Measurements from ENCODE around the gene HRAS.

HRAS gene

DNA sequence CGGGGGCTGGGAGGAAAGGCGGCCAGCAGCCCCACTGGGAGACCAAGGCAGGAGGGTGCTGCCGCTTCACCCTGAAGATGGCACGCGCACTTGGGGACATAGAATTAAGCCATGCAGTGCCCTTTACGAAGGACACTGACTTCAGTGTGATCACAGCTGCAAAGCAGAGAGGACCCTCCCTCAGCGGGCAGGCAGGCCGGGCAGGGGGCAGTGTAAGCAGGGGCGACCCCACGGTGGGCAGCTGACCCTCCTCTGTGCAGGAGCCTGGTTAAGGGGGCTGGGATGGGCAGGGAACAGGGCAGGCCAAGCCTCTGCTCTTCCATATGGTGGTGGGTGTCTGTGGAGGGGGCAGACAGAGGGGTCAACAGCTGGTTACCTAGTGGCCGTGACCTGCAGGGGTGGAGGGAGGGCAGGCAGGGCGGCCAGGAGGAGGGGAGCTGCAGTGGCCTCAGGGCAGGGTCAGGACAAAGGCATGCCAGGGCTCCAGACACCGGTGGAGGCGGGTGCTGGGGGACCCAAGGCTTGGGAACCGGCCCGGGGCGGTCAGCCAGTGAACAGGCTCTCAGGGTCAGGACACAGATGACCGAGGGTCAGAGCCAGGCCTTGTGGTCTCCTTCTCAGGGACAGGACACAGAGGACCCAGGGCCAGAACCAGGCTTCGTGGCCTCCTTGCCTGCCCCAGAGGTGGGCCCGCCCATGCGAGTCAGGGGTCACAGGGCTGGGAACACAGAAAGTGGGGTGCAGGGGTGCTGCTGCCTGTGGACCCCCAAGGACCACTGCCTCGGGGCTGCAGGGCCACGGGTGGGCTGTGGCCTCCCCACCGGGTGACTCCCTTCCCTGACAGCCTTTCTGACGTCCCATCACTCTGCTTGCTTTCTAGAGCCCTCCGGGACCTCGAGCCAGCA lies 18.0 kb upstream of the HRAS start:
- DNase-seq (ENCODE audit: low read depth in 2 of 2), result no peak

DNA sequence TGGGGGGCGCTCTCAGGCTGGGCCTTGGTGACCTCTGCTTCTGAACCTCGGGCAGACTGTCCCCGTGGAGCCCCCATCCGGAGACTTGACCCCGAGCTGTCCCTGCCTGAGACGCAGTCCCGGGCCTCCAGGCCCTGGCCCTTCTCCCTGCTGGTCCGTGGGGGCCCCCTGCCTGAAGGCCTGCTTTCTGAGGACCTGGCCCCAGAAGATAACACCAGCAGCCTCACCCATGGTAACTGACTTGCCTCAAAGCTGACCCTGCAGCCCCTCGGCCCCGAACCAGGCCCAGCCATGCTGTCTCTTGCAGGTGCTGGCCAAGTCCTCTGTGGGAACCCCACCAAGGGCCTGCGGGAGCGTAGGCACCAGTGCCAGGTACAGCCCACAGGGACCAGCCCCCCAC lies 16.2 kb upstream of the HRAS start:
- DNase-seq (ENCODE audit: low read depth in 2 of 2), result no peak

GRCh38 chr11:551131-551530 lies 15.8 kb upstream of the HRAS start:
- no peak for DNase-seq (ENCODE audit: low read depth in 2 of 2)

DNA sequence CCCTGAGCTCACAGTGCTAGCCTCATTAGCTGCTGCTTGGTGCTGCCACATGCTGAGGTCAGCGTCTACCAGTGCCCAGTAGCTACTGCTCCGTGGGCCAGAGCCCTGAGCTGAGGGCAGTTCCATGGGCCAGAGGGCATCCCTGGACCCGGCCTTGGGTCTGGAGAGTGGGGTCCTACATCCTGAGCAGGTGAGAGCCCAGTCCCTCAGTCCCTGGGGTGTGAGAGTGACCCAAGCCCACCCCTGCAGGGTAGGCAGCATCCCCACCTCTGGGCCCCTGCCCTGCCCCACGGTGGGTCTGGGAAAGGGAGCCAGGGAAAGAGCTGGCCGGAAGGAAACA lies 15.3 kb upstream of the HRAS start:
- DNase-seq (ENCODE audit: low read depth in 2 of 2), result no peak

DNA sequence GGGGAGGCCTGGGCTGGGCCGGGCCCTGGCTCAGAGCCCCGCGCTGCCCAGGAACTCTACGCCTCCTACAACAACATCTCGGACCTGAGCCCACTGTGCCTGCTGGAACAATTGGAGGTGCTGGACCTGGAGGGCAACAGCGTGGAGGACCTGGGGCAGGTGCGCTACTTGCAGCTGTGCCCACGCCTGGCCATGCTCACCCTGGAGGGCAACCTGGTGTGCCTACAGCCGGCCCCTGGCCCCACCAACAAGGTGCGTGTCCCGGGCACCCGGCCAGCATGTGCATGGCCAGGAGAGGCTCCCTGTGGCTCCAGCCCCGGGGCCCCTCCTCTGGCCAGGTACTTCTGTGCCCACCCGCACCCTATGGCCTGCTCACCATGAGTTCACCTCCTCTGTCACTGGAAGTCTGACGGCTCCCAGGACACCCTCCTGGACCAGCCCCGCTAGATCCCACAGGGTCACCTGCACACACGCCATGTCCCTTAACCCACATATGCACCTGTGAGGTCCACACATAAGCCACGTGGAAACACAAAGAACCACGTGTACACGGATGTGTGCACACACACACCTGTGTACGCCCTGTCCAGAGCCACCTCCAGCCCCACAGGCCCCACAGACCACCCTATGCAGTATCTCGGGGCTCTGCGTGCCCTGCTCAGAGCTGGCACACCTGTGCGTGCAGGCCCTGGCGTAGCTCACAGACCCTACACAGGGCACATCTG lies 14.8 kb upstream of the HRAS start:
- DNase-seq (ENCODE audit: low read depth in 2 of 2), result no peak

DNA sequence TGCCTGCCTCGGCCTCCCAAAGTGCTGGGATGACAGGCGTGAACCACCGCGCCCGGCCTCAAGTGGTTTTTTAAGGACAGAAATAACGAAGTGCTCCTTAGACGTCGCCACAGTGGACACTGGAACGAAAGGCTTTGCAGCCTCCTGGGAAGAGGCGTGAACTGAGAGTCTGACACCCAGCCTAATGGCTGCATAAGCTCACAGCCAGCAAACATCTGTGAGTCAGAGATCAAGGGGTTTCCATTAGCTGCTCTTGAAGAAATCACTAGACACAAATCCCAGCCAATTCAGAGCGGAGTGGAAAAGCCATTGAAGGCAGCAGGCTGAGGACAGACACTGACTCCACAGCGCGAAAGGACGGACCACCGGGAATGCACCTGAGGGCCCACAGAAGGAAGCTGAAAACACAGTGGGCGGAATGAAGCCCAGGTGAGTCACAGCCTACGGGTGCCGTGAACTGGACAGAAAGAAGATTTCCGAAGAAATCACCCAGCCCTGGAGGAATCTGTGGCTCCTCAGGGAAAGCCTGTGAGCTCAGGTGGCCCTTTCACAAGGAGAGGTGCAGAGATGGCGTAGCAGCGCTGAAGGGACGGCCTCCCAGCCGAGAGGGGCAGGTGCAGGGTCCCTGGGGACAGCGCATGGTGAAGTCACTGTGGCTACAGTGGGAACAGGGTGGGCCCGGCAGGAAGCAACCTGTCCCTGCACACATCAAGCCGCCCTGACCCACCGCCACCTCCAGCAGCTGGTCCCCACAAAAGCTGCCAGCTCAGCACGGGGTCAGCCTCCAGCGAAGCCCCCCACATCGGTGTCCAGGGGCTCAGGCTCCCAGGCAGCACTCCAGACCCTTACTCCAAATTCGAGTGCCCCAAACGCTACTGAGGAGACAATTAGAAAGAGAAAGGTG lies 13.6 kb upstream of the HRAS start:
- no peak for DNase-seq (ENCODE audit: low read depth in 2 of 2)

DNA sequence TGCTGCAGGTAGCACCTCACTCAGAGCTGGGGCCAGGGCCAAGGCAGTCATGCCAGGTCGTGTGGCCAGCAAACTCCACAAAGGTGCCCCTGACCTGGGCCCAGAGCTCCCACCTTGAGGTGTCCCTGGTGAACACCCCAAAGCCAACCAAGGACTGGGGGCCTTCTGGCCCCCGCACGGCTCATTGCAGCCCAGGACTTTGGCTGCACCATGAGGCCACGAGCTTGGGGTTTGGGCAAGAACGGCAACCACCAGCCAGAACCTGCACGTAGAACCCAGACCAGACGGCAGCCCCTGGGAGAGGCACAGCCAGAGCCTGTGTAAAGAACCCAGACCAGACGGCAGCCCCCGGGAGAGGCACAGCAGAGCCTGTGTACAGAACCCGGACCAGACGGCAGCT lies 9.8 kb upstream of the HRAS start:
- DNase-seq (ENCODE audit: low read depth in 2 of 2), result no peak

DNA sequence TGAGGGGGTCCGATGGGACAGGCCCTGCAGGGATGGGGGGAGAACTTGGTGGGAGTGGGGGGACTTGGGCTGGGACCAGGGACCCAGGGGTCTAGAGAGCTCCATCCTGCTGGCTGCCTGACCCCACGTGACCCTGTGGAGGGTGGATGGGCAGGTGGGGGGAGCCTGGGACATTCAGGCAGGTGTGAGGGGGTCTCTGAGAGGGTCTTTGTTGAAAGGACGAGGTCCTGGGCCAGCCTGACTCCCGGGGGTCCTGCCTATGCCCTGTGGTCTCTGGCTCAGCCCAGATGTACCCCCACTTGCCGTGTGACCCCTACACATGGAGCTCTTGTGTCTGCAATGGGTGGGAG lies 9.4 kb upstream of the HRAS start:
- no peak for DNase-seq (ENCODE audit: low read depth in 2 of 2)

GRCh38 chr11:541433-541885 lies 6.1 kb upstream of the HRAS start:
- DNase-seq (ENCODE audit: low read depth in 2 of 2), result no peak

DNA sequence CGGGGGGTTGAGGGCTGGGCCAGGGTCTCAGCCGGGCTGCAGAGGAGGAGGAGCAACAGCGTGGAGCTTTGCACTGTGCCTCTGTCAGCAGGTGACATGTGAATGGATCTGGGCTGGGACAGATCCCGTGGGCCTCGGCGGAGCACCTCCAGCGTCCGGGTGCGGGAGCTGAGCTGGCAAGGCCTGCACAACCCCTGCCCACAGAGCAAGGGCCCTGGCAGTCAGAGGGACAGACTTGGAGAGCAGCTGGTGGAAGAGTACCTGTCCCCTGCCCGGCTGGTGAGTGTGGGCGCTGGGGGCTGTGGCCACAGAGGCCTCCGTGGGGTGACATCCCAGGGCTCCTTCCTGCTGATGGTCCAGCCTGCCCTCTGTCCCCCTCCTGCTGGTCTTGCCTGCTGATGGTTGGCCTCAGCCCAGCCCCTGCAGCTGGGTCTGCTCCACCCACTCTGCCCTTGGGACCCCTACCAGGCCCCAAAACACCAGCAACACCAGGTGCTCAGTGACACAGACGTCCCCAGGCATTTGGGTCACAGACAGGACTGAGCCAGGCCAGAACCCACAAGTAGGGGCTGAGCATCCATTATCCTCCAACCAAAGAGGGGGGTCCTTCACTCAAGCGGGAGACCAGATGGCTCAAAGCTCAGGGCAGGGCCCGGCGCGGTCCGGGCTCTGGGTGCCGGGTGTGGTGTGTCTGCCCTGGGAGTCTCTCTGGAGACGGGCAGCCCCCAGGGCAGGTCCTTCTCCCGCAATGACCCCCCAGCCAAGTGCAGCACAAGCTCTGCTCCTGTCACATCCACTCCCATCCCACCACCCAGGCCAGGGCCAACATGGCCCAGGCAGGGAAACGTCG lies 5.4 kb upstream of the HRAS start:
- DNase-seq (ENCODE audit: low read depth in 2 of 2), result no peak

GRCh38 chr11:539971-540481 lies 4.7 kb upstream of the HRAS start:
- DNase-seq (ENCODE audit: low read depth in 2 of 2), result no peak

GRCh38 chr11:538431-539051 lies 3.2 kb upstream of the HRAS start:
- DNase-seq (ENCODE audit: low read depth in 2 of 2), result no peak

GRCh38 chr11:537622-538430 lies 2.5 kb upstream of the HRAS start:
- DNase-seq (ENCODE audit: low read depth in 2 of 2), result no peak

DNA sequence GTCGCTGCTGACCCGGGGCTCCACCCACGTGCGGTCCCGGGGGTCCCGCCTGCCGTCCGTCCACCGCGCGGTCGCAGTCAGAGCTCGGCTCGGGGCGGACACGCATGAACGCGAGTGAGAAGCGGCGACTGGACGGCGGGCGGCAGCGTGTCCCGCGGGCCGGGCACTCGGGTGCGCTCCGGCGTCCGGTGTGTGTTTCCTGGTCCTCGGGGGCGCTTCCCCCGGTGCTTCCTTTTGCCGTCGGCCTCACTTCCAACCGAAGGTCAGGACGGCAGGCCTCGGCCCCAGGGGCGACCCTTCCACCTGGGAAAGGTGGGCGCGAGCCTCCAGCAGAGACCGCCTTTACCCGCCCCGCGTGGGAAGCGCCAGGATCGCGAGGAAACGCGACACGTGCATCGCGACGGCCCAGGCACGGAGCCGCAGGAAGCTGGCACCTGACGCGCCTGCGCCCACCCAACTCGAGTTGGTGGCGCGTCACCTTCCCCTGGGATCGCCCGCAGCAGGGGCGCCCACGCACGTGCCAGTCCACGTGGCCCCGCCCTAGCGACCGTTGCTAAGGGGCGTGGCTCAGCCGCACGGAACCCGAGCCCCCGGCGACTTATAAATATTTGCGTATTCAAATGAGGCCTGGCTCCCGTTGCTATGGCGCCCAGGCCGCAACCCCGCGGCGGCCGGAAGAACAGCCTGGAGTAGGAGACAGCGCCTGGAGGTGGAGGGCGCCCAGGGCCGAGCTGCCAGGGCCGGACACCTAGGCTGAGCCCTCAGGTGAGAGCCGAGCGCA lies 1.7 kb upstream of the HRAS start, which contains the start of gene LRRC56:
Gene LRRC56 (plus strand): TSS at position 687 of the 781 bp plus-strand sequence. CDS start 3,158 bp downstream, outside the sequence.
- DNase-seq (ENCODE audit: low read depth in 2 of 2), result peak; percentile 85 to 89

DNA sequence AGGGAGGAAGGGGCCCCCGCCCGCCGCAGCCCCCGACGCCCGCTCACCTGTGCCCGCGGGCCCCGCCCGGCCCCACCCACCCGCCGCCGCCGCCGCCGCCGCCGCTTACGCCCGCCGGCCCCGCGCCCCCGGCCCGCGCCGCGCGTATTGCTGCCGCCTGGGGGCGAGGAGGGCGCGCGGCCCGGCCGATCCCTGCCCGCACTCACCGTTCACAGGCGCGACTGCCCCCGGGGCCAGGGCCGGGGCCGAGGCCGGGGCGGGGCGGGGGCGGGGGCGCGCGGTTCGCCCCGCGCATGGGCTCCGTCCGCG lies 212 bp downstream of the HRAS start:
- no peak for DNase-seq (ENCODE audit: low read depth in 2 of 2)

DNA sequence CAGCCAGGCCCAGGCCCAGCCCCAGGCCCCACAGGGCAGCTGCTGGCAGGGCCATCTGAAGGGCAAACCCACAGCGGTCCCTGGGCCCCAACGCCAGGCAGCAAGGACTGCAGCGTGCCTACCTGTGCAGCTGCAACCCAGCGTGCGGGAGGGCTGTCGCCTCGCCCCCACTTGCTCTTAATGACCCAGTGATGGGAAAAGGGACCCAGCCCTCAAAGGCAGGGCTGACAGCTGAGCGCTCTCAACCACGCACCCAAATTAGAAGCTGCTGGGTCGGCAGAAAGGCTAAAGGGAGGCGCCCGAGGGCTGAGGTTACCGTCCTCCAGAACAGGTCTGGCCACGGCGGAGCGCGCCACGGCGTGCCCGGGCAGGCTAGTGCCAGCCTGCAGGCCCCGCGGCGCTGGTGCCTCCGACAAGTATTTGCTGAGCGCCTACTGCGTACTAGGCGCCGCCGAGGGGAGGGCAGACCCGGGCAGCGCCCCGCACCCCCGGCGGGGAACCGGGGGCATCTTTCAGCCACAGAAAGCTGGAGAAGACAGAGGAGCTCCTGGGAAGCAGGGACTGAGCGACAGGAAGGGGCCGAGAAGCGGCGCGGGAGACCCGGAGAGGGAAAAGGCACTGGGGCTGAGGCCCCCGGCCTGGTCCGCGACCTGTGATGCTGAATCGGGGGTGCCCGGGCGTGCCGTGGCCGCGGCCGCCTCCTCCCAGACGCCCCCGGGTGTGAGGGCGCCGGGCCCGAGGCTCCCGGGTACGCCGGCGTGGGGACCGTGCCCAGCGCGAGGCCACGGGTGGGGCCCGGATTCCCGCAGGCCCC lies 773 bp downstream of the HRAS start:
- no peak for DNase-seq (ENCODE audit: low read depth in 2 of 2)

GRCh38 chr11:533586-534395 lies 1.6 kb downstream of the HRAS start:
- DNase-seq (ENCODE audit: low read depth in 2 of 2), result no peak

Data from activated CD8-positive, alpha-beta memory T cell treated with anti-CD3 and anti-CD28 coated beads for 4 hours (primary cell).